GM19463 (cell line): ENCODE data around the gene TNFRSF18.

Source experiments
- ATAC-seq: cut with Tn5 transposase; IDR thresholded peaks from one replicate; pipeline ENCODE4 v1.9.1; 2021; ENCODE audit warnings: mild to moderate bottlenecking, moderate library complexity; ENCODE audit not compliant: unreplicated experiment

Gene TNFRSF18

GRCh38 chr1:1213345-1214265 is 7.2 kb upstream of the TNFRSF18 start, which contains the start of gene TNFRSF4:
Gene TNFRSF4 (minus strand): TSS chr1:1214153. CDS start chr1:1214127, 26 bp downstream.
- ATAC-seq: no peak

- ATAC-seq: no peak
Measured at GRCh38 chr1:1212780-1213344, 6.5 kb upstream of the TNFRSF18 start.

DNA sequence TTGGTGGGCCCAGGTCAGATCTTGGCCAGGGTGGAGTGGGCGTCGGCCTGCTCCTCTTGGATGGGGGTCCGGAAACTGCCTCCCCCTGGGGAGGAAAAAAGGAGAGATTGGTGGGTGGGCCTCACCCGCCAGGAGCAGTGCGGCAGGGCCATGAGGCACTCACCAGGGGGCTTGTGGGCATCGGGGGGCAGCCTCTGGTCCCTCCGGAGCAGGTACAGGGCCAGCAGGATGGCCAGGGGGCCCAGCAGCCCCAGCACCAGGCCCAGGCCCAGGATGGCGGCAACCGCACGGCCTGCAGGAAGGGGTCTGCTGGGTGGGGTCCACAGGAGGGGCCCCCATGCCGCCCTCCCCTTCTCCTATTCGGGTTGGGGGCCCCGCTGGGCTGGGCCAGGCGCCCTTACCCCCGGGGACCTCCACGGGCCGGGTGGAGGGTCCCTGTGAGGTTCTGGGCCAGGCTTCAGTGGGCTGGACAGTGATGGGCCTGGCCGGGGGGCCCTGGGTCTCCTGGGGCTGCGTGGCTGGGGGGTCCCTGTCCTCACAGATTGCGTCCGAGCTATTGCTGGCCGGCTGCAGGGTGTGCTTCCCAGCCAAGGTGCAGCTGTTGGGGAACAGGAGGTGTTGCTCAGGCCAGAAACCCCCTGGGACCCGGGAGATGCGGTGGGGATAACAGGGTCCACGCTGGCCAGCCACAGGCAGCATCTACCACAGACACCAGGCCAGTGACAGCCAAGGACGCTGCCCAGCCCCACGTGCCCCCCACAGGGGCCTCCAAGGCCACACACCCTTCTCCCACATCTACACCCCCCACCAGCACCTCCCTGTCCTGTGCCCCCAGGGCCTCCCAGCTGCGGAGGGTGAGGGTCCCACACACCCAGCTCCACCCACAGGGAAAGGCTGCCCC is 5.4 kb upstream of the TNFRSF18 start:
- ATAC-seq: no peak

DNA sequence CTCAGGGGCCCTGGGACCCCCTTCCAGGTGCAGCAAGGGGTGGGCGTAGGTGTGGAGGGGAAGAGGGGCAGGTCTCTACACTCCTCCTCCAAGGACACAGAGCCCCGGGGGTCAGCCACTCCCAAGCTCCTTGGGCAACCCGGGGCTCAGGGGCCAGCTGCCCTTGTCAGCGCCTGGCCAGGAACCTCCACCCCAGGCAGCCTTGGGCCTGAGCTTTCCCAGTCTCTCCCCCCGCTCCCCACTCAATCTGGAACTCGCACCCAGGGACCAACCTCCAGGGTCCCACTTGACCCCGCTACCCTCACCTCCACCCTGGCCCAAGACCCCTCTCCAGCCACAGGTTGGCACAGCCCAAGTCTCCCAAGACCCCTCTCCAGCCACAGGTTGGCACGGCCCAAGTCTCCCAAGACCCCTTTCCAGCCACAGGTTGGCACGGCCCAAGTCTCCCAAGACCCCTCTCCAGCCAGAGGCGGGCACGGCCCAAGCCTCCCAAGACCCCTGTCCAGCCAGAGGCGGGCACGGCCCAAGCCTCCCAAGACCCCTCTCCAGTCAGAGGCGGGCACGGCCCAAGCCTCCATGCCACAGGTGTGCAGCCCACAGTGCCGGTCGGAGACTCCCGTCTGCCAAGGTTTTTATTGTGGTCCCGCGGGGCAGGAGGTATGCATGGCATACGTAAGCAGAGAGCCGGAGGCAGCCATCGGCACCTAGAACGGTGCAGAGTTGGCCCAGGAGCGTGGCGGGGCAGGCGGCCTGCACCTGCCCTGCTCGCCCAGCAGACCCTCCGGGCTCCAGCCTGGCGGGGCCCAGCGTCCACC is 4.5 kb upstream of the TNFRSF18 start:
- no peak for ATAC-seq

GRCh38 chr1:1208713-1209433 is 2.5 kb upstream of the TNFRSF18 start:
- ATAC-seq: no peak

GRCh38 chr1:1207571-1207892 is 1.1 kb upstream of the TNFRSF18 start:
- no peak for ATAC-seq

DNA sequence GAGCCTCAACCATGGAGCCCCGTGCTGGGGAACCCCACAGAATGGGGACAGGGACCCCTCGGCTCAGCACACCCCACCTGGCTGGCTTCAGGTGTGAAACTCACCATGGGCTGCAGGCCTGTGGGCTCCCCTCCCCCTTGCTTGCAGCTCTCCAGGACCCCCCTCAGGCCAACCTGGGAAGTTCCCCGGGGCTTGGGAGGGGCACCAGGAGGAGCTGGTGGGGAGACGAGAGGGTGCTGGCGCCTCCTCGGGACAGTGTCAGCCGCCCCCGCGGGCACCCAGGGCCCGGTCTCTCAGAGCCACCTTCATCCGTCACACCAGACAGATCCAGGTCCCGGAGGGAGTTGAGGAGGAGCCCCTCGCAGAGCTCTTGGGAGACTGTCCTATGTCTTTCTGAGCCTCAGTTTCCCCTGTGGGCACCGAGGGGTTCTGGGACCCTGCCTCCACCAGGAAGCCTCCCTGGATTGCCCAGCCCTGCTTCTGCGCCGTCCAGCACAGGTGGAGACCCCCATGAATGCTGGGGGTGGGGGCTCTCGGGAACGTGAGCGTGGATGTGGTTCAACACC is 657 bp upstream of the TNFRSF18 start:
- ATAC-seq: no peak

GRCh38 chr1:1205769-1206375 is 520 bp downstream of the TNFRSF18 start:
- ATAC-seq: no peak

DNA sequence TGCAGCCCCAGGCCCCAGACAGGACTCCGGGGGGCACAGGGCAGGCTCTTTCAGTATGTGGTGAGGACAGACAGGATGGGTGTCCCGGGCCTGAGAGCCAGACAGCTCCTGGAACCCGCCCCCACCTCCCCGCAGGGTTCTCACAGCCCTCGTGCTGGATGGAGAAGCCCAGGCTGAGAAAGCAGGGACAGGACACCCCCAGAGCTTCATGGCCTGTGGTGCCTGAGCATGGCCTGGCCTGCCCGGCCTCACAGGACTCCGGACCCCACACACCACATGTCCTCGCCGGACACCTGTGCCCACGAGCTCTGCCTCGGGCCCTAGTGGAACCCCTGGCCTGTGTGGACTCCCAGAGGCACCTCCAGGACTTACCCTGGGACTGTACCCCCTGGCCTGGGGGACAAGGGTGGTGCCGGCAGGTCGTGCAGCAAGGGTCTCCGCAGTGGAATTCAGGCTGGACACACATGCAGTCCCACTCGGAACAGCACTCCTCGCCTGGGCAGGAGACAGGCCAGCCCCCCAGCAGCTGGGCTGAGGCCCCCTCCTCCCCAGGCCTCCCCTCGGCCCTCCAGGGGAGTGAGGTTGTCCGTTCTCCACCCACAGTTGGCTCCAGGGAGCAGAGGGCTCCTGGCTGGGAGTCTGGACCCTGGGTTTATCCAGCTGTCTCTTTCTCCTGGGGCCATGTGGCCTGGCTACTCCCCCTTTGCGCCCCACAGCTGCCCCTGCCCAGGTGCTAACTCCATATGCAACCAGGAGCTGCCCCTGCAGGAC is 1.2 kb downstream of the TNFRSF18 start:
- ATAC-seq: no peak

GRCh38 chr1:1204425-1204920 is 1.9 kb downstream of the TNFRSF18 start:
- ATAC-seq: no peak

DNA sequence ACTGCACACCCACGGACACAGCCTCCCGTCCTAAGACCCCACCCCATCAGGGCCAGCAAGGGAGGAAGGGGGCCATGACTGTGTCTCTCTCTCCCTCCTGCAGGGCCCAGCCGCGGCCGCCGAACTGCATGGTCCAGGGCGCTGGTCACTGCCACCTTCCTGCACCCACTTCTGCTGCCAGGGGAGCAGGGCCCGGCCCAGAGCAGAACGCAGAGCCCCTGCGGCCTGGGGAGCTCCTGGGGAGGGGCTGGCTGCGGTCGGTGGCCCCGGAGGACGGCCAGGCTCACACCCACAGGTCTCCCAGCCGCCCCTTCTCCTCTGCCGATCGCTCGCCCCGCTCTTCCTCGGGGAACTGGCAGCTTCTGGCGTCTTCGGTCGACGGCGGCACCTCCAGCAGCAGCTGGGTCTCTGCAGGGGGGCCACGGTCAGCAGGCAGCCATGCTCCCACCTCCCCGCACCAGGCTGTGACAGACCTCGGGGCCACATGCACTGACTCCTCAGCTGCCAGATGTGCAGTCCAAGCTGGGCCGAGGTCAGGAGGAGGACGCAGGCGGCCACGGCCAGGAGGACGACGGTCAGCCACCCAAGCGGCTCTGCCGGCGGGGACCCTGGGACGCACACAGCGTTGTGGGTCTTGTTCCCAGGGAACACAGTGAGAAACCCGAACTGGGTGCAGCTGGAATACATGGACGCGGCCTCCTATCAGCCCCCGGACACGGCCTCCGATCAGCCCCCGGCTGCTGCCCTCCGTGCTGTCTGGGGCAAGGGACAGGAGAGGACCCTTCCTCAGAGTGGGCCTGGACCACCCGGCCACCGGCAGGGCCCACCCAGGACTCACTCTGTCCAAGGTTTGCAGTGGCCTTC is 2.6 kb downstream of the TNFRSF18 start:
- no peak for ATAC-seq

DNA sequence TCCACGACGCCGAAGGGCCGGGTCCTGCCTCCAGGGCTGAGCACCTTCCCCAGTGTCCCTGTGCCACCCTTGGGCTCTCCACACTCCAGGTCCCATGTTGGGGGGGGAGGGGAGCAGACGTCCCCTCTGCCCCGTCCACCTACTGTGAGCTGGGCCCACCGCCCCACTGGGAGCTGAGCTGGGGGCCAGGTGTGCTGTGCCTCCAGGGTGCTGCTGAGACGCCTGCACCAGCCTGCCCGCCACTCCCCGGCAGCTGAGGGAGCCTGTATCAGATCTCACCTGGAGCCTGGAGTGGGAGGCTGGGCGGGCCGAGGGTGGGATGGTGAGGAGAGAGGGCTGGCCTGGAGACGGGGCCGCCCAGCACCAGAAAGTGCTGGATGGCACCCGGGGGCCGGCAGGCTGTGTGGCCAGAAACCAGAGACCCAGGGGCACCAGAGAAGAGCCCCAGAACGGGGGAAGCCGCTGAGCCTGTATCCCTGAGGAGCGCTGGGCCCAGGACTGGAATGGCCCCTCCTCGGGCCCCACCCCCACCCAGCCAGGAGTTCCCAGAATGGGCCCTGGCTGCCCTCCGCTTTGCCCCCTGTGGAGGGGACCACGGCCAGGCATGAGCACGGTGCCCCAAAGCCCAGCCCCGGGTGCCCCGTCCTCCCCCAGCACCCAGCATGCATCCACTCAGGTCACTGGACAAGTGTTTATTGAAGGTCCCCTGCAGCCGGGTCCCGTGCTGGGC is 3.4 kb downstream of the TNFRSF18 start:
- no peak for ATAC-seq

GRCh38 chr1:1200876-1201810 is 5.2 kb downstream of the TNFRSF18 start:
- peak; percentile 72 for ATAC-seq

DNA sequence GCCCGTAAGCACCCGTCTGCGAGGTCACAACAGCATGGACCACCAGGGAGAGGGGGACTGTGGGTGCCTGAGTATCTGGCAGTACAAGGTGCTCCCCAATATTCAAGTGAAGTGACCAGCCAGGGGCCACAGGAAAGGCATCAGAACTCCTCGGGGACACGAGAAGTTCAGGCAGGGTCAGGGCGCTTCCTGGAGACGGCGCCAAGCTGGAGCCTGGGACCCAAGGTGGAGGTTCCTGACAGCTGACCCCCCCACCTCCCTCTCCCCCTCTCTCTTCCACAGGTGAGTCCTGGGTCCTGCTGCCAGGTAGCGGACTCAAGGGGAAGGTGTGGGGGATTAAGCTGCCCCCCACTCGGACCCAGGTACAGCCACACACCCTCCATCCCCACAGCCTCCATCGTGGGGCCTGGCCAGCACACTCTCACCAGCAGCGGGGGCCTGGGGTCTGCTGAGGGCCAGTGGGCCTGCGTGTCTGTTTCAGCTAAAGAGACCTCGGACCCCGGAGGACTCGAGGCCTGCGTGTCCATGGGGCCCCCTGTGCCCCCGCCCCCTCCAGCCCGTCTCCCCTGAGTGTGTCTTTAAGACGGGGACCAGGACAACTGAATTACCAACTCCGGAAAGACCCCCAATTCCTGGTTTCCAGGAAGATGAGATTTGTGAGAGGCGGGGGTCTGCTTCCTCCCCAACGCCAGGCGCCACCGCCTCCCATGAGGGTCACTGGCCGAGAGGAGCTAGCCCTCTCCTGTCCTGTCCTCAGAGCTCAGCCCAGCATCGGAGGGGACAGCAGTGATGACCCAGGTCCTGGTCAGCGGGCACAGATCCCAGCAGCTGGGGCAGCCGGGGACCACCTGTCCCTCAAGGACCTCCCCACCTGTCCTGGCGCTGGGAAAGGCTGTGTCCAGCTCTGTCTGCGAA is 6.2 kb downstream of the TNFRSF18 start:
- ATAC-seq: no peak
